K562 (cell line): ENCODE measurements around the gene VPS33A. TPM values are rescaled to one million over a fixed set of nuclear protein-coding genes. Genes with fewer than 3 reads are reported as not detected.

ENCODE experiments used
- FOSL1 ChIP-seq: fragments of 200-800 bp; sonication (Bioruptor generic); conservative IDR thresholded peaks from 2 replicates; pipeline ENCODE4 v1.6.1; 2016; ENCODE audit warnings: missing genetic modification characterization, missing compliant biosample characterization
- FOXM1 ChIP-seq, 2 experiments: fragments of 450-650 bp in 1 of 2; sonication (generic) in 1 of 2; formaldehyde crosslinking in 1 of 2; IDR thresholded peaks; 2 replicates each; pipeline versions ENCODE4 v1.6.1 to v1.9.0; 2017 to 2022; ENCODE audit warnings: low read depth in 2 of 2, mild to moderate bottlenecking in 2 of 2, missing genetic modification reagents in 1 of 2, moderate library complexity in 1 of 2
- POLR2G ChIP-seq: fragments of 200-400 bp; formaldehyde crosslinking; IDR thresholded peaks from 2 replicates; pipeline ENCODE4 v1.6.1; 2017; ENCODE audit warnings: low read depth, mild to moderate bottlenecking, antibody characterized with exemption, low read length, moderate library complexity
- RBM22 ChIP-seq: fragments of 200-400 bp; formaldehyde crosslinking; IDR thresholded peaks from 2 replicates; pipeline ENCODE4 v1.6.1; 2018; ENCODE audit warnings: low read length, low read depth; ENCODE audit not compliant: poor library complexity, severe bottlenecking
- RBM34 ChIP-seq: fragments of 200-400 bp; formaldehyde crosslinking; IDR thresholded peaks from 2 replicates; pipeline ENCODE4 v1.6.1; 2018; ENCODE audit warnings: low read length, borderline replicate concordance; ENCODE audit not compliant: insufficient read depth
- RHOXF2B ChIP-seq: fragments of 250-450 bp; sonication (Bioruptor Pico); conservative IDR thresholded peaks from 2 replicates; pipeline ENCODE4 v1.5.1; 2021
- TAF1 ChIP-seq: IDR thresholded peaks from 2 replicates; pipeline ENCODE4 v1.6.1; 2011; ENCODE audit warnings: mild to moderate bottlenecking, low read length, moderate library complexity; ENCODE audit not compliant: insufficient read depth, control insufficient read depth, severe bottlenecking; ENCODE audit errors: extremely low read depth
- ZNF224 ChIP-seq: sonication (generic); formaldehyde crosslinking; IDR thresholded peaks from 2 replicates; pipeline ENCODE4 v1.8.0; 2022; ENCODE audit warnings: mild to moderate bottlenecking, missing genetic modification reagents
- polyA plus RNA-seq, 8 experiments: library from polyadenylated mRNA; depleted of rRNA in 4 of 8; stranded (reverse) in 5 of 8; unstranded in 3 of 8; fragments of >200 nt; fragmentation: Nextera tagmentation in 2 of 8; fragmentation: Illumina TruSeq in 1 of 8; extraction: Ambion mirVana in 2 of 8; extraction: Trizol in 1 of 8; gene quantifications; 2 replicates each; pipeline versions ENCODE4 v1.2.1 to v1.2.3, GENCODE V29; 2011 to 2014; ENCODE audit warnings: inconsistent platforms in 1 of 8, missing spikeins in 1 of 8
- total RNA-seq, 7 experiments: library from RNA; depleted of rRNA in 6 of 7; stranded (reverse); fragments of >200 nt in 6 of 7; fragmentation: Illumina TruSeq in 2 of 7; extraction: Trizol in 2 of 7; gene quantifications; 2 replicates each; pipeline versions ENCODE4 v1.2.1 to v1.2.3, GENCODE V29; 2011 to 2021; ENCODE audit warnings: low replicate concordance in 1 of 7
- TF ChIP-seq, protein P1 (sequence below), 2 experiments: fragments of 450-650 bp in 1 of 2; sonication (generic) in 1 of 2; formaldehyde crosslinking in 1 of 2; IDR thresholded peaks; 2 replicates each; pipeline versions ENCODE4 v1.7.1 to v1.9.0; 2016 to 2022; ENCODE audit warnings: inconsistent platforms in 1 of 2, mild to moderate bottlenecking in 1 of 2, missing genetic modification reagents in 1 of 2
- TF ChIP-seq, protein P2 (sequence below), 2 experiments: IDR thresholded peaks; 2 replicates each; pipeline ENCODE4 v1.6.1; 2011; ENCODE audit warnings: borderline replicate concordance in 1 of 2, control low read depth in 1 of 2, low read depth in 1 of 2, low read length in 1 of 2, mild to moderate bottlenecking in 1 of 2, mixed read lengths in 1 of 2, moderate library complexity in 1 of 2; ENCODE audit not compliant: insufficient read depth in 1 of 2, insufficient read length in 1 of 2, poor library complexity in 1 of 2, severe bottlenecking in 1 of 2; ENCODE audit errors: extremely low read depth in 1 of 2

Gene VPS33A
- total and polyA plus RNA-seq, 9 of the 15 experiments (the other 6 are each of a cell fraction or from before 2014, with no cell fraction given), result 10.6 to 34.3 (median 25.3) TPM

DNA sequence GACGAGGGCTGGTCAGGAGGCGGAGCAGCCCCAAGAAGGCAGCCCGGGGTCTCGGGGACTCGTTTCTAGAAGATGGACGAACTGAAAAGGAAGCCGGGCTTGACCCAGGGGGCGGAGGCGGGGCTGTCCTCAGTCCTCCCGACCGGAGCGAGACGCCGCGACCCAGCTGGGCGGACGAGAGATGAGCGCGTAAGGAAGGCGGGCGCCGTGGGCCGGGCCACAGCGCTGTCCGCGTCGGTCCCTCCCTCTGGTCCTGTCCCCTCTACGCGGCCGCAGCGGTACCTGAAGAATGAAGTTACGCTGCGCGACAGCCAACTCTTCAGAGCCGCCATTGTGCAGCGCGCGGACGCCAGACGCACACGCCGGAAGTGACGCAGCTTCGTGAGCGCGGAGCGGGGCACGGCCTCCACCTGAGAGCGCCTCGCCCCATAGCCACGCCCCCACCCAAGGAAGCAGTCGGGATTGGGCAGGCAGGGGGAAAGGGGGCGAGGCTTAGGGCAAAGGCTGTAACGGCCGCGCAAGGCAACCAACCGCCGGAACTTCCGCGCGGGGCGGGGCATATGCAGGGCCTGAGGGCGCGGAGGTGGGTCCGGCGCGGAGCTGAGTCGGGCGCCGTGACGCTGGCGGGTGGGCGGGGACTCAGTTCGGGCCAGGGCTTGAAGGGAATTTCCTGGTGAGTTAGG, 40.5 kb downstream of the VPS33A start, which contains the start of gene DIABLO (continued):
- peak; percentile 96 for TF ChIP-seq TAF1
- peak; percentile 98 for TF ChIP-seq POLR2G
- TF ChIP-seq, protein P1, sequence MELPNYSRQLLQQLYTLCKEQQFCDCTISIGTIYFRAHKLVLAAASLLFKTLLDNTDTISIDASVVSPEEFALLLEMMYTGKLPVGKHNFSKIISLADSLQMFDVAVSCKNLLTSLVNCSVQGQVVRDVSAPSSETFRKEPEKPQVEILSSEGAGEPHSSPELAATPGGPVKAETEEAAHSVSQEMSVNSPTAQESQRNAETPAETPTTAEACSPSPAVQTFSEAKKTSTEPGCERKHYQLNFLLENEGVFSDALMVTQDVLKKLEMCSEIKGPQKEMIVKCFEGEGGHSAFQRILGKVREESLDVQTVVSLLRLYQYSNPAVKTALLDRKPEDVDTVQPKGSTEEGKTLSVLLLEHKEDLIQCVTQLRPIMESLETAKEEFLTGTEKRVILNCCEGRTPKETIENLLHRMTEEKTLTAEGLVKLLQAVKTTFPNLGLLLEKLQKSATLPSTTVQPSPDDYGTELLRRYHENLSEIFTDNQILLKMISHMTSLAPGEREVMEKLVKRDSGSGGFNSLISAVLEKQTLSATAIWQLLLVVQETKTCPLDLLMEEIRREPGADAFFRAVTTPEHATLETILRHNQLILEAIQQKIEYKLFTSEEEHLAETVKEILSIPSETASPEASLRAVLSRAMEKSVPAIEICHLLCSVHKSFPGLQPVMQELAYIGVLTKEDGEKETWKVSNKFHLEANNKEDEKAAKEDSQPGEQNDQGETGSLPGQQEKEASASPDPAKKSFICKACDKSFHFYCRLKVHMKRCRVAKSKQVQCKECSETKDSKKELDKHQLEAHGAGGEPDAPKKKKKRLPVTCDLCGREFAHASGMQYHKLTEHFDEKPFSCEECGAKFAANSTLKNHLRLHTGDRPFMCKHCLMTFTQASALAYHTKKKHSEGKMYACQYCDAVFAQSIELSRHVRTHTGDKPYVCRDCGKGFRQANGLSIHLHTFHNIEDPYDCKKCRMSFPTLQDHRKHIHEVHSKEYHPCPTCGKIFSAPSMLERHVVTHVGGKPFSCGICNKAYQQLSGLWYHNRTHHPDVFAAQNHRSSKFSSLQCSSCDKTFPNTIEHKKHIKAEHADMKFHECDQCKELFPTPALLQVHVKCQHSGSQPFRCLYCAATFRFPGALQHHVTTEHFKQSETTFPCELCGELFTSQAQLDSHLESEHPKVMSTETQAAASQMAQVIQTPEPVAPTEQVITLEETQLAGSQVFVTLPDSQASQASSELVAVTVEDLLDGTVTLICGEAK (IDR thresholded peaks at IDR 0.05), result peak; percentile 93
- TF ChIP-seq, protein P1 (CRISPR knock-in tag; IDR thresholded peaks at IDR 0.05), result no peak
- TF ChIP-seq RHOXF2B (CRISPR knock-in tag), result 0 out of 2 replicates have a peak, but pooled peaks have one; percentile 47
- no peak for TF ChIP-seq RBM22
- TF ChIP-seq FOXM1 (IDR thresholded peaks at IDR 0.05; ENCODE audit: low read depth), result 0 out of 2 replicates have a peak, but pooled peaks have one; percentile 35
- no peak; the same call in 1 of the 2 replicates for TF ChIP-seq FOXM1 (CRISPR knock-in tag; IDR thresholded peaks at IDR 0.05; ENCODE audit: low read depth)
- no peak for TF ChIP-seq RBM34
- no peak for TF ChIP-seq FOSL1
- no peak for TF ChIP-seq ZNF224 (CRISPR knock-in tag)
- TF ChIP-seq, protein P2, sequence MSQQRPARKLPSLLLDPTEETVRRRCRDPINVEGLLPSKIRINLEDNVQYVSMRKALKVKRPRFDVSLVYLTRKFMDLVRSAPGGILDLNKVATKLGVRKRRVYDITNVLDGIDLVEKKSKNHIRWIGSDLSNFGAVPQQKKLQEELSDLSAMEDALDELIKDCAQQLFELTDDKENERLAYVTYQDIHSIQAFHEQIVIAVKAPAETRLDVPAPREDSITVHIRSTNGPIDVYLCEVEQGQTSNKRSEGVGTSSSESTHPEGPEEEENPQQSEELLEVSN (IDR thresholded peaks at IDR 0.05; ENCODE audit: borderline replicate concordance in 1 of 2, extremely low read depth in 1 of 2, insufficient read depth in 1 of 2, insufficient read length in 1 of 2, low read depth in 1 of 2, low read length in 1 of 2, poor library complexity in 1 of 2, severe bottlenecking in 1 of 2), result no peak
